GM19452 (cell line): ENCODE measurements around the gene AGO1.
"Not testable (repeated sequence)": the region's sequence is repeated elsewhere in the genome, so short reads cannot be mapped to it uniquely, and the experiment has no call there.

Source experiments
- ATAC-seq: cut with Tn5 transposase; IDR thresholded peaks from one replicate; pipeline ENCODE4 v1.9.1; 2021; ENCODE audit not compliant: unreplicated experiment

The AGO1 gene

DNA sequence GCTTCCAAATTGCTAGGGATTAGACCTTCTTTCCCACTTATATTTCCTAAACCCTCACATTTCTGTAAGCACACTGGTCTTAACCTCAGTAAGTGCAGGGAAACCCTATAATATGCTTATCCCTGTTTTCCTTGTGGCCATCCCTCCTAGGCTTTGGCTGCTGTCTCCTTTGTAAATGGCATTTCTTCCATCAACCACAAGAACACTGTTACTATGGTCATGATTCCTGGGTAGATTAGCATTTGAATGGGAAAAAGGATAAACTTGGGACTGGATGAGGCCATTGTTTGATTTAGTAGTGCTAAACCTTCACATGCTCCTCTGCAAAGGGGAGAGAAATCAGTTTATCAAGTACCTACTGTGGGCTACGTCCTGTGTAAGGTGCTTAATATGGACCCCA is 31.7 kb downstream of the AGO1 start:
- no peak for ATAC-seq

DNA sequence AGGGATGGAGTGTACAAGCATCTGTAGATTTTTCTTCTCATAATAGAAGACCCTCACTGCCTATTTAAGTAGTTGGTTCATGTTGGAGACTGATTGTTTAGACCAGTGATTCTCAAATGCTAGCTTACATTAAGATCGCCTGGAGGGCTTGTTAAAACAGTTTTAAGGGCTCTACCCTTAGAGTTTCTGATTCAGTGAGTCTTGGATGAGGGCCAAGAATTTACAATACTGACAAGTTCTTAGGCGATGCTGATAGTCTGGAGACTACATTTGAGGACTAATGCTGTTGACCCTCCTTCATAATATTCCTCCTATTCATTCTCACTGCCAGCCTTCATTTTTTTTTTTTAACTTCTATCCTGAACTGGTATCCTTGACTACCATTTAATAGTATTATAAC is 32.7 kb downstream of the AGO1 start:
- ATAC-seq: no peak

DNA sequence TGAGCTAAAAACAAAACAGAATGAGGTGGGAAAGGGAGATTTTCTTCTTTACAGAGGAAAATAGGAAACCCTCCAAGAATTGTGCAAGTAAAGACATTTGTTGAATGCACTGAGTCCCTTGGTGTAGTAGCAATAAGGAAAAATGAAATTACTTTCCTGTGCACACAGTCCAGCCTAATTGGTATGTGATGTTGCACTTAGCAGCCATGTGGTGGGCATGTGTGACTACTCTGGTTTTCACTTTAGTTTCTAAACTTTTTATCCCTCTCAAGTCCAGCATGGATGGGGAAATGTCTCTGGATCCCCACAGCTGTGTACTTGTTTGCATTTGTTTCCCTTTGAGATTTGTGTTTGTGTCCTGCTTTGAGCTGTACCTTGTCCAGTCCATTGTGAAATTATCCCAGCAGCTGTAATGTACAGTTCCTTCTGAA is 40.8 kb downstream of the AGO1 start:
- ATAC-seq: no peak

DNA sequence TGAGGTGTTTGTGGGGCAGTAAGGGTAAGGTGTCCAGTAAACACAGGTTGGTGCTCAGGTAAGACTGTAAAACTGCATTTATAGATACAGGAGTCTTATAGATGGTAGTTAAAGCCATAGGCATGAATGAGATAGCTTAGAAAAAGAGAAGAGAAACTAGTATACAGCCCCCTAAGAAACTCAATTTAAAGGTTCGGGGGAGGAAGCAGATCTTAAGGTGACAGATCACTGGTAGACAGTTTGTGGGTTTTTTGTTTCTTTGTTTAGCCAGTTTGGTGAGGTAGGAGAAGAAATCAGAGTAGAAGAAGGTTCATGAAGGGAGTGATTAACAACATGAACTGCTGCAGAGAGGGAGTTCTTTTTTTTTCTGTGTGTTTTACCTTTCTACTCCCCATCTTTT is 41.8 kb downstream of the AGO1 start:
- no peak for ATAC-seq

DNA sequence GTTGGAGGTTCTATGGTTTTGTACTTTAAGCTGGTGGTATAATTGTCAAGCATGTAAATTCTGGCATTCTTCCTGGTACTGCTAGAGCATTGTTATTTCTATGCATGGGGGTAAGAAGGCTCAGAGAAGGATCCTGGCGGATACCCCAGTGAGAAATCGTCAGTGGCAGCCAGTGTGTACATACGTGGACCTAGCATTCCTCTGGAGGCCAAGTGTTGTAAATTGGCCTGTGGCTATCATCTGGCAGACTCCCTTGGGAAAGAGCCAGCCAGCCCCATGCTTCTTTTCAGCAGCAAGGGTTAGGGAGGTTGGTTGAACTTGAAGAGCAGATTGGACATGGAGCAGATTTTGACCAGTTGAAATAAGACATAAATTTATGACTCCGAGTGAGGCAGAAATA is 42.7 kb downstream of the AGO1 start:
- ATAC-seq: no peak

DNA sequence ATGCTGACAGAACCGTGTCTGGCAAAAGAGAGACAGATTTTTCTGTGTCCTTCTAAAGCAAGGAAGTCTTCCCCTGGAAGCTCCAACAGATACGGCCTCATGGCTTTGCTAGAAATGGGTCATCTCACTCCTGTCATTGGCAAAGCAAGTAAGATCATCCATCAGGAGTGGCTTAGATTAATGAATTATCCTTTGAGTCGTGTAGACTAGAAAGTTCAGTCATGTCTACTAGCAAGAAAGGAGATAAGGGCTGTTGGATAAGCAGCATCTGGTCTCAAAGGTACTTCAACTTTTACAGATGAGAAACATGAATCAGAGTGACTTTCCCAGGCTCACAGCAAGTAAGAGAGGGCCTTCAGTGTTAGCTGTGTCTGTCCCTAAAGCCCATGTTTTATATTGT is 44.5 kb downstream of the AGO1 start:
- ATAC-seq: no peak

DNA sequence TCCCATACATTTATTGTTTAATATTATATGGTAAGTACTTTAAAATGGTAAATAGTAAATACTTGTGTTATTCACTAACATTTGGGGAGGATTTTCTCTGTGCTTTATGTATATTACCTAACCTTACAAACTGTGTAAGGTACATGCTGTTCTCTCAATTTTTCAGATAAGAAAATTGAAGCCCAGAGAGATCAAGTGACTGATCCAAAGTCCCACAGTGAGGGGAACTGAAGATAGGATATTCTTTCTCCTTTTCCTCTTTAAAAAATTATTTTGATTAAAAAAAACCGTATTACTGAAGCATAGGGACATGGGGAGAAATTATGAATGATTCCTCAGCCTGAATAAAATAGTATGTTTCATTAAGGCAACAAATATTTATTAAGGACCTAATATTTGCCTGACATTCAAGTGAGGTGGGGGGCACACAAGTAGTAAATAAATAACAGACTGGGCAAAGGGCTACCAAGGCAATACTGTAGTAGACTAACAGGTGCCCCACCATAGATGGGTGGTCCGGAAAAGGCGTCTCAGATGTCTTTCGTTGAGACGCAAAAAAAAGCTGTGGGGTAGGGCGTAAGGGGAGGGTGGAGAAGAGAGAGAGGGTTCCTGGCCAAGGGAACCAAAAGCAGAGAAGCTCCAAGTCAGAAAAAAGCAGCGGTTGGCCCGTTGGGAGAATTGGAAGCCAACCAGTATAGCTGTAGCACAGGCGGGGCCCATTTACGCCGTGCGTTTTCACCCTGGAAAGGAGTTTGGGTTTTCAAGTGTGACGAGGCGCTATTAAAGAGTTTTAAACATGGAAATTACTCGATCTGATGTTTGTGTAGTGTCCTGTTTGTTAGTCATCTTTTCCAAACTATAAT is 47.0 kb downstream of the AGO1 start:
- no peak for ATAC-seq

DNA sequence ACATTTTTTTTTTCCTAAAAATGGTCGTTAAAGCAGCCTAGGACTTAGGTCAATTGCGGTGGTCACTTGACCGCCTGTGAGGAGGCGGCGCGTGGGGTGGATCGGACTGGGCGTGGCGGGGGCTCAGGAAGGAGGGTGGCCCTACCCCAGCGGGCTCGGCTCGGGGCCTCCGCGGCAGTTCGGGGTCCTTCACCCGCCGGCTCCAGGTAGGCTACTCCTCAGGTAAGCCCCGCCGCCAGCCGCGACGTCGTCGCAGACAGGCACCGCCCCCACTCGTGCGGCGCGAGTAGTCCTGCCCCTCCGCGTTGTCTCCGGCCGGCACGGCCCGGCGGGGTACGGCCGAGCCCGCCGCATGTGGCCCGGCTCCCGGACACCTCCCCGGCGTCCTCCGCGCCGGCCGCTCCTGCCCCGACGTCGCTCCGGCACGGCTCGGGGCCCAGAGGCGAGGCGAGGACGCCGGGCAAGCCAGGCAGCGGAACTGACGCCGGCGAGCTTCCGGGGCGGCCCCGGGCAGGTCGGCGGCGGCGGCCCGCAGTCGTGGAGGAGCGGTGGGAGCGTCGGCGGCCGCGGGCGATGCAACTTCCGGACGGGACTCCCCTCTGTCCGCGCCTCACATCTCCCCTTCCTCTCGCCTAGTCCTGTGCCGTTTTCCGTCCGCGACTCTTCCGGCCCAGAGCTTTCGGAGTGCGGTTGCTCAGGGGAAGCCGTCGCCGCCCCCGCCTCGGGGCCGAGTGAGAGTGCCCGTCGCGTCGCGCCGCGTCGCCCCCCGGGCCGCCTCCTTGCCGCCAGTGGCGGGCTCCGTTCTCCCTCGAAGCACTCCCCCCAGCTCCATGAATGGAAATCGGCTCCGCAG is 47.8 kb downstream of the AGO1 start, which contains the start of gene AGO3:
TSS of gene AGO3 (plus strand) at position 513 of the 853 bp plus-strand sequence. CDS start at position 835, 322 bp downstream.
- peak; percentile 80 for ATAC-seq

DNA sequence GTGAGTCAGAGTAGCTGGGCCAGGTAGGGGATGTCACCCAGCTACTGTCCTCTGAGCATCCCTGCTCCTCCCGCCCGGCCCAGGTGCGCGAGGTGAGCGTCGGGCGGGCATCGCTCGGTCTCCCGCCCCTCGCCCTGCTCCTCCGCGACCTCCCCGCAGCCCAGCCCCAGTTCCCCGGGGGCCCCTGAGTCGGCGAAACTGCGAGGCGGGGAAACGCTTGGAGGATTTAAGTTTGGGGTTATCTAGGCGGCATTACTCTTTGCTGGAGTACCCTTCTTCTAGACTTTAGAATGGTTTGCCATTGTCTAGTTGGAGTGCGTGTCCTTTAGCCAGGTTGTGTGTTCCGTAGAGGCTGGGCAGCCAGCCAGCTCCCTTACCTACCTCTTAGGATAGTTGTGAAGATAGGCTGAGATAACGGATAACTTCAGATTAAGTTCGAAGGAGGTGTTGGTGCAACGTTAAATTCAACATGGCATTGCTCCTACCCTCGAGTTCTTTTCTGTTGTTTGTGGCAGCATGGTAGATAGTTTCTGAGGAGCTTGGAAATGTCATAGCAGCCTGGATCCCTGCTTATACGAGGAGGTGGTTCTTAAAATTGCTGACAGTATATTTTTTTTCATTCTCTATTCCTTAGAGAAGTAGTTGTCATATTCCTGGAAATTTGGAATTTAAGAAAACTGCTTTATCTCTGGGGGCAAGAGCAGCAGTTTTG is 48.6 kb downstream of the AGO1 start:
- peak; percentile 30 for ATAC-seq

DNA sequence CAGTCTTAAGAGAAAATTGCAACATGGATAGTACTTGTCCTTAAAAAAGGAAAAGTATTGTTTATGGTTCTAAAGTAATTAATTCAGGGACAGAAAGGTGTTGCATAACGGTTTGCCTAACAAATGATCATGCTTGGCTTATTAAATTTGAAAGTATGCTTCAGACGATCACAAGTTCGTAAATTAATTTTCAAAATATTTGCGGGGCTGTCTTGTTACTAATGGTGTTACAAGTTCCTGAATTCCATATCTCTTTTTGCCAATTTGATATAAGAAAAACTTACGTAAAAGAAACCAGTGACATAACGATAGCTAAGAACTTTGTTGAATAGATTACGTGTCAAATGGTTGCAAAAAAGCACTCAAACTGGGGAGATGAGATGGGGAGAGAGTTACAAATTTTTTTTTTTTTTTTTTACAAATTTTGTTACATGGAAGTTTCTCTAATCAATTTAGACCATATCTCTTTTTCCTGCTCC is 49.2 kb downstream of the AGO1 start:
- no peak for ATAC-seq

DNA sequence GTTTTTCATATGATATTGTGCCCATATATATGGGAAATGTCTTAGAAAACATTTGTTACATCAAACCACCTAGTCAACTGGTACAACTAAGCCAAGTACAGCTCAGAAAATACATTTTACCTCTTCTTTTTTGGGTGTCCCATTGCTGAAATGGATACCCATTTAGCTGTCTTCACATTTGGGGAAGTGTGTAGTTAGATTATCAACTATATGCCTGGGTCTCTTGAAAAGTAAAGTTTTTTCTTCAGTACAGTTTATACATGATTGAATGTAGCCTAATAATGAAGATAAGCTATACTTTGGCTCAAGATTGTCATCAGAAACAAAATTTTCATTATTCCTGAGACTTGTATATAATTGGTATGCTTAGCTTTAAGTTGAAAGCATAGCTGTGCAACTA is 49.9 kb downstream of the AGO1 start:
- no peak for ATAC-seq

DNA sequence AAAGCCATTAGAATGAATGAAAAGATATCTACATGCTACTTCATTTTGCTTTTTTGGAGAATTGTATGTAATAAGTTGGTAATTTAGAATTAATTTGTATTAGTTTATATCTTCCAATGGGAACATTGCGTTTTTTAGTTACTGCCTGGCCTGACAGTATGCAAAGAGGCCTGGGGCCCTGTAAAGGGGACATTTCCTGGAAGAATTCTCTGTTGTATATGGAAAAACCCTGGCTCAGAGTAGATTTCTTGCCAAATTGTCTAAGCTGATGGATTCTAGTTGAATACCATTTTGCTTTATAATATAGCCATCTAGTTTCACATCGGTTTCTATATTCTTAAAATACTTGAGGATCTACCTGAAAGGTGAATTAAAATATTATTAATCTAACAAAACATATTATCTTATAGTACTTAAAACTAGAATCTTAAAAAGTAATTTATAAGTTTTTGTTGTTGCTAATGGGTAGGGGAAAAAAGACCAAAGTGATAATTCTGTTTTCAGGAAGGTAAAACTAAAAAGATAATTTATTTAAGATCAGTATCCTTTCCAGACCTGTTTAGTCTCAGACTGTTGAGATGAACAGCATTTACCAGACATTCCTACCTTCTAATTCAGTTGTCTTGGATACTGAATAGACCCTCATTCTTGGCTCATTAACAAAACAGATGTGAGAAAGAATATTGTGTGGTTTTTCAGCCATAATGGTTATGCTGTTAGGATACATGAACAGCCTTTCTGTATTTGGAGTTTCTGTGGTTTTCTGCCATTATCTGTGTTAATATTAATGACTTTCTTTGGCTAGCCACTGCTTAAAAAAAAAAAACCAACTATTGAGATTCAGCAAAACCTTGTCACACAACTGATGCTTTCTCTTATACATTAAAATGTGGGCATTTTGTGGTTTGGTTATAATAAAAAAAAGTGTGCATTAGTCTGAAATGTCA is 52.7 kb downstream of the AGO1 start:
- ATAC-seq: no peak

DNA sequence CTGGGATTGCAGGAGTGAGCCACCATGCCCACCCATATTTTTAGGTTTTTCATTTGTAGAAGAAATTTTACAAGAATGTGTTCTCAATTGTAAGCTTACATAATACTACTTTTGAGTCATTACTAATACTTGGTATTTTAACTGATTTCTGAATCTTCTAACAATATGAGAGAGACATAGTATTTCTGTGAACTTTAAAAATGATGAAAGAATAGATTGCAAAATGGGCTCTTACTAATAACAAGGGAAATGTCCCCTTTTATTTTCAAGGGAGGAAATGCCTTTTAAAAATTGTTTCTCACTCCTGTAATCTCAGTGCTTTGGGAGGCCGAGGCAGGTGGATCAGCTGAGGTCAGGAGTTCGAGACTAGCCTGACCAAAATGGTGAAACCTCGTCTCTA is 53.8 kb downstream of the AGO1 start:
- no peak for ATAC-seq

DNA sequence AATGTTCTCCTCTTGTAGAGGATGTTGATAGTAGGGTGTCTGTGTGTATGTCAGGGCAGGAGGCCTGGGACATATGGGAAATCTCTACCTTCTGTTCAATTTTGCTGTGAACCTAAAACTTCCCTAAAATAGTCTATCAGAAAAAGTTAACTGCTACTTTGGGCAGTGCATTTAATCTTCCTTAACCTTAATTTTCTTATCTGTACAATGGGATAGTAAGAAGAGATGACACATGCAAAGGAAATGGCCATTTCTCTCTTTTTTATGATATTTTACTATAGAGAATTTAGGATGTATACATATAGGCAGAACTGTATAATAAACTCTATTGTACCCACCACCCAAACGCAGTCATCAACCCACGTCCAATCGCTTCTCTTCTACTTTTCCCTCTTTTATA is 56.5 kb downstream of the AGO1 start:
- ATAC-seq: no peak

DNA sequence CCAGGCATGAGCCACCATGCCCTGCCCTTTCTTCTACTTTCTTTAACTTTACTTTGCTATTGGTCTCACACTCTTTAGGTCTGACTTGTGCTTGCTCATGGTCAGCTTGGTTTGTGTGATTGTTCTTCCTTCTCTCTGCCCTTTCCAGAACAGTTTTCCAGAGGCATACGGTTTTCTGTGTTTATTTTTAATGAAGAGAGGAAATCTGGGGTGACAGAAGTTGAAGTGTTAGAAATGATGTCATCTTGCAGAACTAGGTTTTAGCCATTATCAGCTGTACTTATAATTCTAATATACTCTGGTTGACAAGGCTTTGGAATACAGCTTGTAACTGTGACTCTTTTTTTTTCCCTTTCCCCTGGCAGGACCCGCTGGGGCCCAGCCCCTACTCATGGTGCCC is 62.3 kb downstream of the AGO1 start:
- ATAC-seq: no peak

DNA sequence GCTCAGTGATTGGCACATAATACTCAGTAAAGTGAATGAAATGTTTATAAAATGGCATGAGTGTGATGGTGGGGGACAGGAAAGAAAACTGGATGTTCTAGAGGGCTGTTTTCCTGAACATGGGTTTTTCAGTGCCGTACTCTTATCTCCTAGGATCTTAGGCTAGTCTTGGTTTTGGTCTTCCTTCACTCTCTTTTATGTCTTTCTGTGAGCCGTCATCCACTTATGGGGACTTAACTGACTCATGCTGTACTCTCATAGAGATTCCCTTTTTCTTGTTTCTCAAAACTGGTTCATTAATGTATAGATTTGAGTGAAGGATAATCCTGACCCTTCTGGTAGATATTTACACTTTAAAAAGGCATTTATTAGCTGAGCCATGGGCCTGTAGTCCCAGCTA is 64.5 kb downstream of the AGO1 start:
- ATAC-seq: no peak

DNA sequence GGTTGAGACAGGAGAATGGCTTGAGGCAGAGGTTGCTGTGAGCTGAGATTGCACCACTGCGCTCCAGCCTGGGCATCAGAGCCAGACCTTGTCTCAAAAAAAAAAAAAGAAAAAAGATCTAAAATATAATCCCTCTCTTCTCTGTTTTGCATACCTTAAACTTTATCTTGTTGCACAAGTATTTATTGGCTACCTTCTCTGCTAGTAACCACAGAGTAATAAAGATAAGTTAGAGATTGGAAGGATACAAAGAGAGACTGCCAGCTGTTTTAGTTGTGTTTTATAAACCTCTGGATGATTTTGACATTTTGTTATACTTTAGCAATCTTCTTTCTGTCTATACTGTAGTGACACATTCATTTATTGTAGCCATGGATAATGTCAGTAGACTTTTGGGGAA is 75.5 kb downstream of the AGO1 start:
- no peak for ATAC-seq

DNA sequence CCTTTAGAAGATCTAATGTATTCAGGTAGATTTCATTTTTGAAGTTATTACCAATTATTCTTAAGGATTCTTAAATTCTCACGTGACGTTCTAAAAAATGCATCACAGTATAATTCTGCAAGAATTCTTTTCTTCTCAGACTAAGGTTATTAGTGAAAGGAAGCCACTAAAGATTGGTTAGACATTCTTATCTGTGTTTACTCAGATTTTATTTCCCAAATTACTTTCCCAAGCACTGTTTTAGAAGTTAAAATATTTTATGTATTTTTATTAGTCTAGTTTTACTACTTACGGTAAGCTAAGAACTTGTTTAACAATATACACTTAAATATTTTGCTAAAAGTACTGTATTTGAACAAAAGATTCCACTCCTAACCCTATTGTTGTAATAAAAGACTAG is 76.3 kb downstream of the AGO1 start:
- no peak for ATAC-seq

DNA sequence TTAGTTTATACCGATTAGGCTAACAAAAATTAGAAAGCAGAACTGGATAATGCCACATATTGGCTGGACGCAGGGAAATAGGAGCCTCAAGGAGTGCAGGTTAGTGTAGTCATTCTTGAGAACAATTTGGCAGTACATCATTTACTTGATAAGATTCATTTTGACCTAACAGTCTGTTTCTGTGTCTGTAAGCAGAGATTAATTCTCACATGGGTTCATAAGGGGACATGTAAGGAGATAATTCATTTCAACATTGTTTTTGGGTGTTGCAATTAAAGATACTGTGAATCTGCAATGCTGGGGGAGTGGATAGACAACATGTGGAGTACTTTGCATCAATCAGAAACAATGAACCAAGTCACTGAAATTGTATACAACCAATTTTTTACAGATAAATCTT is 79.9 kb downstream of the AGO1 start:
- ATAC-seq: no peak

DNA sequence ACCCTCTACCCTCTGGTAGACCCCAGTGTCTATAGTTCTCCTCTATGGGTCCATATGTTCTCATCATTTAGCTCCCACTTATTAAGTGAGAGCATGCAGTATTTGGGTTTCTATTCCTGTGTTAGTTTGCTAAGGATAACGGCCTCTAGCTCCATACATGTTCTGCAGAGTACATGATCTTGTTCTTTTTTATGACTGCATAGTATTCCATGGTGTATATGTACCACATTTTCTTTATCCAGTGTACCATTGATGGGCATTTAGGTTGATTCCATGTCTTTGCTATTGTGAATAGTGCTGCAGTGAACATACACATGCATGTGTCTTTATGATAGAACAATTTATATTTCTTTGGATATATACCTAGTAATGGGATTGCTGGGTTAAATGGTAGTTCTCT is 81.3 kb downstream of the AGO1 start:
- not testable (repeated sequence) for ATAC-seq
